ENCODE data around the gene VEGFC. TPM values are rescaled to one million over a fixed set of nuclear protein-coding genes. Genes with fewer than 3 reads are reported as not detected.

The VEGFC gene, protein sequence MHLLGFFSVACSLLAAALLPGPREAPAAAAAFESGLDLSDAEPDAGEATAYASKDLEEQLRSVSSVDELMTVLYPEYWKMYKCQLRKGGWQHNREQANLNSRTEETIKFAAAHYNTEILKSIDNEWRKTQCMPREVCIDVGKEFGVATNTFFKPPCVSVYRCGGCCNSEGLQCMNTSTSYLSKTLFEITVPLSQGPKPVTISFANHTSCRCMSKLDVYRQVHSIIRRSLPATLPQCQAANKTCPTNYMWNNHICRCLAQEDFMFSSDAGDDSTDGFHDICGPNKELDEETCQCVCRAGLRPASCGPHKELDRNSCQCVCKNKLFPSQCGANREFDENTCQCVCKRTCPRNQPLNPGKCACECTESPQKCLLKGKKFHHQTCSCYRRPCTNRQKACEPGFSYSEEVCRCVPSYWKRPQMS
- 31.5 and 76.2 TPM in 2 replicates for total RNA-seq

GRCh38 chr4:176792326-176793059, at the start of gene VEGFC:
TSS of gene VEGFC (minus strand) at chr4:176792922. CDS start at chr4:176792311, 611 bp downstream.

